ENCODE measurements around the gene C19orf18. TPM values are rescaled to one million over a fixed set of nuclear protein-coding genes. Genes with fewer than 3 reads are reported as not detected.

C19orf18 gene
- total and polyA plus RNA-seq, 4 donors = 0.14 to 0.58 (median 0.23) TPM; not detected in 1

GRCh38 chr19:57934820-57935665 is 39.3 kb downstream of the C19orf18 start, which contains the start of gene ZNF418:
ZNF418 (minus strand) TSS chr19:57935402; CDS start chr19:57933822, 1,580 bp downstream.
- Histone ChIP-seq H3K4me3 (ENCODE audit: low read depth in 1 of 3, low read length in 3 of 3) (peak within 1 kb of the TSS; percentile 65 to 82 (median 79)), H3K27me3 (ENCODE audit: control insufficient read depth in 4 of 4, insufficient read depth in 4 of 4, low read length in 3 of 4) (no peaks in the 10 kb centered on the region), H3K27ac (ENCODE audit: low read depth in 1 of 2, low read length in 2 of 2) (no peak within 1 kb of the TSS), H3K9ac (ENCODE audit: low read depth in 1 of 2, low read length in 2 of 2) (peak within 1 kb of the TSS in 1 of 2 donors; percentile 42), H3K4me1 (ENCODE audit: control insufficient read depth in 4 of 4, insufficient read depth in 4 of 4, low read length in 3 of 4) (peaks cover 0 to 5% (median 4%) of the 10 kb centered on the region in 4 donors), H3K36me3 (ENCODE audit: control insufficient read depth in 4 of 4, insufficient read depth in 3 of 4, low read depth in 1 of 4, low read length in 3 of 4) (peaks cover 0 to 15% (median 13%) of the 10 kb centered on the region in 4 donors), H3K9me3 (ENCODE audit: control insufficient read depth in 4 of 4, low read length in 3 of 4) (peaks cover 19 to 47% (median 41%) of the 10 kb centered on the region in 4 donors)
- TF ChIP-seq REST (IDR thresholded peaks at IDR 0.05) (no peak), EGR1 (IDR thresholded peaks at IDR 0.05; ENCODE audit: low read depth in 2 of 2) (no peak), ATF3 (IDR thresholded peaks at IDR 0.05) (no peak), HNF4A (conservative IDR thresholded peaks at IDR 0.05) (no peak), FOXA1 (IDR thresholded peaks at IDR 0.05) (no peak), GABPA (IDR thresholded peaks at IDR 0.05 in 1 of 2, conservative IDR thresholded peaks at IDR 0.05 in 1 of 2) (peak in 1 of 2 donors; percentile 86), YY1 (IDR thresholded peaks at IDR 0.05) (peak; percentile 97), RXRA (IDR thresholded peaks at IDR 0.05) (no peak), HNF4G (IDR thresholded peaks at IDR 0.05) (no peak), RAD21 (IDR thresholded peaks at IDR 0.05) (peak in 1 of 2 donors; percentile 12), ZBTB33 (IDR thresholded peaks at IDR 0.05) (peak; percentile 38)
- DNase-seq (ENCODE audit: low spot score) = peak; percentile 65
- 8% methylated on average over 54 of the region's 54 CpGs for WGBS

GRCh38 chr19:57927587-57927986 is 46.7 kb downstream of the C19orf18 start:
- H3K9me3 ChIP-seq (ENCODE audit: control insufficient read depth in 4 of 4, low read length in 3 of 4) = peaks cover 36 to 65% (median 62%) of the 10 kb centered on the region in 4 donors
- no peaks in the 10 kb centered on the region for H3K27me3 ChIP-seq (ENCODE audit: control insufficient read depth in 4 of 4, insufficient read depth in 4 of 4, low read length in 3 of 4)
- no peaks in the 10 kb centered on the region for H3K4me1 ChIP-seq (ENCODE audit: control insufficient read depth in 4 of 4, insufficient read depth in 4 of 4, low read length in 3 of 4)
- no peak for DNase-seq (ENCODE audit: low spot score)
- H3K36me3 ChIP-seq (ENCODE audit: control insufficient read depth in 4 of 4, insufficient read depth in 3 of 4, low read depth in 1 of 4, low read length in 3 of 4) = peaks cover 1 to 48% (median 39%) of the 10 kb centered on the region in 4 donors
- 98% methylated on average over 4 of the region's 4 CpGs for WGBS
- TF ChIP-seq HNF4G (IDR thresholded peaks at IDR 0.05) = no peak
- TF ChIP-seq ATF3 (IDR thresholded peaks at IDR 0.05) = no peak
- no peak for TF ChIP-seq MAX (IDR thresholded peaks at IDR 0.05)
- TF ChIP-seq HNF4A (conservative IDR thresholded peaks at IDR 0.05) = no peak
- TF ChIP-seq RAD21 (IDR thresholded peaks at IDR 0.05) = no peak
- no peak for TF ChIP-seq CTCF (IDR thresholded peaks at IDR 0.05; ENCODE audit: low read depth, low read length, missing input control)
- no peak for TF ChIP-seq ZBTB33 (IDR thresholded peaks at IDR 0.05)
- TF ChIP-seq YY1 (IDR thresholded peaks at IDR 0.05) = no peak
- TF ChIP-seq REST (IDR thresholded peaks at IDR 0.05) = no peak
- no peak for TF ChIP-seq FOXA2 (IDR thresholded peaks at IDR 0.05)
- H3K9ac ChIP-seq (ENCODE audit: low read depth in 1 of 2, low read length in 2 of 2) = no peak overlapping the region
- H3K4me3 ChIP-seq (ENCODE audit: low read depth in 1 of 3, low read length in 3 of 3) = peak overlapping the region in 2 of 3 donors; percentile 36 to 60
- no peak overlapping the region for H3K27ac ChIP-seq (ENCODE audit: low read depth in 1 of 2, low read length in 2 of 2)

All from liver (tissue), 9 donors.